ENCODE results near the gene PARD3.

DNA sequence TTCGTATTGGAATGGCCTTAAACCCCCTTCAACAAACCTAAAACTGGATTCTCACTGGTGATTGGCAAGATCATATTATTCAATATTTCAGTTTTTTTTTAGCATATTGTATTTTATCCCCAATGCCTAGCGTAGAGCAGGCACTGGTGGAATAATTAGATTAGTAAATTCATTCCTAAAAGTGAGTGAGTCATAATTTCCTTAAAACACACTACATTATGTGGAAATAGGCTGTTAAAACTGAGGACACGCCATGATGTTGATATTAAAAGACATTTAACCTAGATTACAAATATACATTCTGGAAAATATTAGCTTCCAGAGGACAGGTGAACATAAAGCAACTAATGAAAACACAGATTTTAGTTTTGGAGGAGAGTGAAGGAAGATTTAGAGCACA lies 463.9 kb downstream of the PARD3 start:
- TF ChIP-seq CTCF (IDR thresholded peaks at IDR 0.05) (no peak), POLR2A (IDR thresholded peaks at IDR 0.05) (no peak)

Data from Peyer's patch (tissue), 4 donors.